HepG2 (cell line): ENCODE measurements around the gene PDILT. TPM values are rescaled to one million over a fixed set of nuclear protein-coding genes. Genes with fewer than 3 reads are reported as not detected.
A peak's percentile ranks its signal among the peaks of the same experiment; 100 is the strongest.

ENCODE experiments used
- DDIT3 ChIP-seq: sonication (generic); formaldehyde crosslinking; IDR thresholded peaks from 2 replicates; pipeline ENCODE4 v1.4.0; 2020; ENCODE audit warnings: mild to moderate bottlenecking, missing genetic modification reagents
- FOSL2 ChIP-seq: sonication (generic); formaldehyde crosslinking; IDR thresholded peaks from 2 replicates; pipeline ENCODE4 v1.4.0; 2020; ENCODE audit warnings: missing genetic modification reagents
- IRF9 ChIP-seq: sonication (generic); formaldehyde crosslinking; IDR thresholded peaks from 2 replicates; pipeline ENCODE4 v1.8.0; 2022; ENCODE audit warnings: missing genetic modification reagents, mild to moderate bottlenecking, borderline replicate concordance
- JARID2 ChIP-seq: sonication (generic); formaldehyde crosslinking; IDR thresholded peaks from 2 replicates; pipeline ENCODE4 v1.8.1; 2023; ENCODE audit warnings: missing genetic modification reagents, inconsistent platforms; ENCODE audit not compliant: insufficient replicate concordance
- PCBP2 ChIP-seq: fragments of 200-400 bp; formaldehyde crosslinking; optimal IDR thresholded peaks from 2 replicates; pipeline ENCODE3; 2018; ENCODE audit warnings: low read length, low read depth; ENCODE audit not compliant: poor library complexity, severe bottlenecking
- RBM39 ChIP-seq: fragments of 200-400 bp; formaldehyde crosslinking; IDR thresholded peaks from one replicate; pipeline ENCODE4 v1.6.1; 2018; ENCODE audit warnings: antibody characterized with exemption, mild to moderate bottlenecking, low read depth, low read length; ENCODE audit not compliant: poor library complexity, severe bottlenecking
- RNF2 ChIP-seq: fragments of 450-650 bp; conservative IDR thresholded peaks from 2 replicates; pipeline ENCODE4 v1.6.1; 2016; ENCODE audit warnings: low read depth
- TBX2 ChIP-seq: sonication (generic); formaldehyde crosslinking; IDR thresholded peaks from 2 replicates; pipeline ENCODE4 v1.5.0; 2020; ENCODE audit warnings: missing genetic modification reagents, mild to moderate bottlenecking, borderline replicate concordance
- ZBTB20 ChIP-seq: sonication (generic); formaldehyde crosslinking; IDR thresholded peaks from 2 replicates; pipeline ENCODE4 v1.8.1; 2023; ENCODE audit warnings: missing genetic modification reagents, low read depth, mild to moderate bottlenecking, borderline replicate concordance
- ZBTB7A ChIP-seq: sonication (generic); formaldehyde crosslinking; IDR thresholded peaks from 2 replicates; pipeline ENCODE4 v1.8.0; 2022; ENCODE audit warnings: mild to moderate bottlenecking, missing genetic modification reagents
- ZNF292 ChIP-seq: sonication (generic); formaldehyde crosslinking; IDR thresholded peaks from 2 replicates; pipeline ENCODE4 v1.8.1; 2022; ENCODE audit warnings: mild to moderate bottlenecking, low read depth, missing genetic modification reagents, borderline replicate concordance
- ZNF317 ChIP-seq: sonication (generic); formaldehyde crosslinking; IDR thresholded peaks from 2 replicates; pipeline ENCODE4 v1.5.0; 2020; ENCODE audit warnings: mild to moderate bottlenecking, missing genetic modification reagents
- ZNF367 ChIP-seq: sonication (generic); formaldehyde crosslinking; IDR thresholded peaks from 2 replicates; pipeline ENCODE4 v1.4.0; 2020; ENCODE audit warnings: missing genetic modification reagents, borderline replicate concordance
- ZNF44 ChIP-seq: sonication (generic); formaldehyde crosslinking; IDR thresholded peaks from 2 replicates; pipeline ENCODE4 v1.5.1; 2020; ENCODE audit warnings: mild to moderate bottlenecking, missing genetic modification reagents
- ZNF543 ChIP-seq: sonication (generic); formaldehyde crosslinking; IDR thresholded peaks from 2 replicates; pipeline ENCODE4 v1.4.0; 2020; ENCODE audit warnings: mild to moderate bottlenecking, missing genetic modification reagents
- ZNF580 ChIP-seq: IDR thresholded peaks from 2 replicates; pipeline ENCODE4 v1.6.1; 2016; ENCODE audit warnings: low read depth, borderline replicate concordance
- ZNF816 ChIP-seq: sonication (generic); formaldehyde crosslinking; IDR thresholded peaks from 2 replicates; pipeline ENCODE4 v1.8.0; 2022; ENCODE audit warnings: missing genetic modification reagents, mild to moderate bottlenecking, borderline replicate concordance
- polyA plus RNA-seq, 8 experiments: library from polyadenylated mRNA; depleted of rRNA in 3 of 8; stranded (reverse) in 7 of 8; unstranded in 1 of 8; fragments of >200 nt; fragmentation: Illumina TruSeq in 4 of 8; extraction: Trizol in 4 of 8; gene quantifications; 2 replicates each; pipeline versions ENCODE4 v1.2.1 to v1.2.3, GENCODE V29; 2011 to 2016; ENCODE audit warnings: low read depth in 4 of 8, missing spikeins in 1 of 8, mixed read lengths in 1 of 8; ENCODE audit not compliant: insufficient read depth in 1 of 8
- total RNA-seq, 5 experiments: library from RNA; depleted of rRNA; stranded (reverse); fragments of >200 nt; fragmentation: Illumina TruSeq; extraction: Trizol; gene quantifications; 2 replicates each; pipeline ENCODE4 v1.2.3, GENCODE V29; 2016; ENCODE audit warnings: low read depth in 1 of 5
- TF ChIP-seq, protein P1 (sequence below): sonication (generic); formaldehyde crosslinking; IDR thresholded peaks from 2 replicates; pipeline ENCODE4 v1.4.0; 2020; ENCODE audit warnings: missing genetic modification reagents
- TF ChIP-seq, protein P2 (sequence below): sonication (generic); formaldehyde crosslinking; IDR thresholded peaks from 2 replicates; pipeline ENCODE4 v1.9.0; 2022; ENCODE audit warnings: low read depth, missing genetic modification reagents
- TF ChIP-seq, protein P3 (sequence below): sonication (generic); formaldehyde crosslinking; IDR thresholded peaks from 2 replicates; pipeline ENCODE4 v1.5.1; 2020; ENCODE audit warnings: missing genetic modification reagents, mild to moderate bottlenecking, borderline replicate concordance

Gene PDILT
- total and polyA plus RNA-seq, 2 of the 13 experiments (the other 11 are each of a cell fraction or from before 2014, with no cell fraction given) = not detected

GRCh38 chr16:20424129-20424866 lies 19.8 kb upstream of the PDILT start (continued):
- TF ChIP-seq, protein P1, sequence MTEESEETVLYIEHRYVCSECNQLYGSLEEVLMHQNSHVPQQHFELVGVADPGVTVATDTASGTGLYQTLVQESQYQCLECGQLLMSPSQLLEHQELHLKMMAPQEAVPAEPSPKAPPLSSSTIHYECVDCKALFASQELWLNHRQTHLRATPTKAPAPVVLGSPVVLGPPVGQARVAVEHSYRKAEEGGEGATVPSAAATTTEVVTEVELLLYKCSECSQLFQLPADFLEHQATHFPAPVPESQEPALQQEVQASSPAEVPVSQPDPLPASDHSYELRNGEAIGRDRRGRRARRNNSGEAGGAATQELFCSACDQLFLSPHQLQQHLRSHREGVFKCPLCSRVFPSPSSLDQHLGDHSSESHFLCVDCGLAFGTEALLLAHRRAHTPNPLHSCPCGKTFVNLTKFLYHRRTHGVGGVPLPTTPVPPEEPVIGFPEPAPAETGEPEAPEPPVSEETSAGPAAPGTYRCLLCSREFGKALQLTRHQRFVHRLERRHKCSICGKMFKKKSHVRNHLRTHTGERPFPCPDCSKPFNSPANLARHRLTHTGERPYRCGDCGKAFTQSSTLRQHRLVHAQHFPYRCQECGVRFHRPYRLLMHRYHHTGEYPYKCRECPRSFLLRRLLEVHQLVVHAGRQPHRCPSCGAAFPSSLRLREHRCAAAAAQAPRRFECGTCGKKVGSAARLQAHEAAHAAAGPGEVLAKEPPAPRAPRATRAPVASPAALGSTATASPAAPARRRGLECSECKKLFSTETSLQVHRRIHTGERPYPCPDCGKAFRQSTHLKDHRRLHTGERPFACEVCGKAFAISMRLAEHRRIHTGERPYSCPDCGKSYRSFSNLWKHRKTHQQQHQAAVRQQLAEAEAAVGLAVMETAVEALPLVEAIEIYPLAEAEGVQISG (CRISPR knock-in tag) = 0 out of 2 replicates have a peak, but pooled peaks have one; percentile 39
- TF ChIP-seq RNF2 (no peak), PCBP2 (no peak), ZNF580 (CRISPR knock-in tag) (peak; percentile 92; the same call in 1 of the 2 replicates), ZBTB7A (CRISPR knock-in tag) (peak; percentile 76; the same call in 1 of the 2 replicates), ZNF367 (no peak), ZBTB20 (0 out of 2 replicates have a peak, but pooled peaks have one; percentile 77), JARID2 (CRISPR knock-in tag) (peak; percentile 75), TBX2 (peak; percentile 77; the same call in 1 of the 2 replicates), ZNF816 (CRISPR knock-in tag) (no peak), ZNF292 (CRISPR knock-in tag) (peak; percentile 93; the same call in 1 of the 2 replicates), ZNF44 (peak; percentile 86), RBM39 (no peak), ZNF543 (CRISPR knock-in tag) (no peak; the same call in 1 of the 2 replicates), FOSL2 (CRISPR knock-in tag) (peak; percentile 77), ZNF317 (CRISPR knock-in tag) (peak; percentile 74; the same call in 1 of the 2 replicates), DDIT3 (CRISPR knock-in tag) (no peak), IRF9 (CRISPR knock-in tag) (no peak)
- TF ChIP-seq, protein P2, sequence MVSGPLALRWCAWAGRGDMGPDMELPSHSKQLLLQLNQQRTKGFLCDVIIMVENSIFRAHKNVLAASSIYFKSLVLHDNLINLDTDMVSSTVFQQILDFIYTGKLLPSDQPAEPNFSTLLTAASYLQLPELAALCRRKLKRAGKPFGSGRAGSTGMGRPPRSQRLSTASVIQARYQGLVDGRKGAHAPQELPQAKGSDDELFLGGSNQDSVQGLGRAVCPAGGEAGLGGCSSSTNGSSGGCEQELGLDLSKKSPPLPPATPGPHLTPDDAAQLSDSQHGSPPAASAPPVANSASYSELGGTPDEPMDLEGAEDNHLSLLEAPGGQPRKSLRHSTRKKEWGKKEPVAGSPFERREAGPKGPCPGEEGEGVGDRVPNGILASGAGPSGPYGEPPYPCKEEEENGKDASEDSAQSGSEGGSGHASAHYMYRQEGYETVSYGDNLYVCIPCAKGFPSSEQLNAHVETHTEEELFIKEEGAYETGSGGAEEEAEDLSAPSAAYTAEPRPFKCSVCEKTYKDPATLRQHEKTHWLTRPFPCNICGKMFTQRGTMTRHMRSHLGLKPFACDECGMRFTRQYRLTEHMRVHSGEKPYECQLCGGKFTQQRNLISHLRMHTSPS (CRISPR knock-in tag) = no peak; the same call in 1 of the 2 replicates
- TF ChIP-seq, protein P3, sequence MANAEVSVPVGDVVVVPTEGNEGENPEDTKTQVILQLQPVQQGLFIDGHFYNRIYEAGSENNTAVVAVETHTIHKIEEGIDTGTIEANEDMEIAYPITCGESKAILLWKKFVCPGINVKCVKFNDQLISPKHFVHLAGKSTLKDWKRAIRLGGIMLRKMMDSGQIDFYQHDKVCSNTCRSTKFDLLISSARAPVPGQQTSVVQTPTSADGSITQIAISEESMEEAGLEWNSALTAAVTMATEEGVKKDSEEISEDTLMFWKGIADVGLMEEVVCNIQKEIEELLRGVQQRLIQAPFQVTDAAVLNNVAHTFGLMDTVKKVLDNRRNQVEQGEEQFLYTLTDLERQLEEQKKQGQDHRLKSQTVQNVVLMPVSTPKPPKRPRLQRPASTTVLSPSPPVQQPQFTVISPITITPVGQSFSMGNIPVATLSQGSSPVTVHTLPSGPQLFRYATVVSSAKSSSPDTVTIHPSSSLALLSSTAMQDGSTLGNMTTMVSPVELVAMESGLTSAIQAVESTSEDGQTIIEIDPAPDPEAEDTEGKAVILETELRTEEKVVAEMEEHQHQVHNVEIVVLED (CRISPR knock-in tag) = no peak
